Muscle of leg (tissue), 11 donors: ENCODE measurements around the gene XRN2. TPM values are rescaled to one million over a fixed set of nuclear protein-coding genes. Genes with fewer than 3 reads are reported as not detected.
A peak's percentile ranks its signal among the peaks of the same experiment; 100 is the strongest.
"Not testable (repeated sequence)": the region's sequence is repeated elsewhere in the genome, so short reads cannot be mapped to it uniquely, and the experiment has no call there.

Source experiments
- DNase-seq: peaks from one replicate; pipeline ENCODE4 v3.0.0; 2013
- H3K27ac ChIP-seq: one replicate; pipeline ENCODE4 v1.5.1; 2013; ENCODE audit warnings: mild to moderate bottlenecking, low read length, control low read depth
- H3K27me3 ChIP-seq: one replicate; pipeline ENCODE4 v1.6.1; 2013; ENCODE audit warnings: low read length; ENCODE audit not compliant: control insufficient read depth, insufficient read depth
- H3K36me3 ChIP-seq: one replicate; pipeline ENCODE4 v1.6.1; 2013; ENCODE audit warnings: low read length; ENCODE audit not compliant: control insufficient read depth, insufficient read depth
- H3K4me1 ChIP-seq: one replicate; pipeline ENCODE4 v1.6.1; 2013; ENCODE audit warnings: low read length; ENCODE audit not compliant: control insufficient read depth, insufficient read depth
- H3K4me3 ChIP-seq: one replicate; pipeline ENCODE4 v1.5.1; 2013; ENCODE audit warnings: low read length, control low read depth
- H3K9me3 ChIP-seq: replicated peaks from 2 replicates; pipeline ENCODE4 v1.6.1; 2013; ENCODE audit warnings: low read depth, low read length; ENCODE audit not compliant: control insufficient read depth
- WGBS: methylation state at CpG from one replicate; pipeline ENCODE4 v1.1.5; 2013; ENCODE audit warnings: missing lambda C conversion rate; ENCODE audit not compliant: insufficient coverage; 5-methylcytosine and 5-hydroxymethylcytosine counted together
- polyA plus RNA-seq, 8 donors: library from polyadenylated mRNA; unstranded; fragments of 120-200 nt; gene quantifications; one replicate each; pipeline versions ENCODE4 v1.2.1 to v1.2.3, GENCODE V29; 2013; ENCODE audit warnings: inconsistent platforms in 1 of 8, low replicate concordance in 1 of 8; ENCODE audit not compliant: insufficient read length in 8 of 8, insufficient read depth in 1 of 8
- total RNA-seq: library from RNA; stranded (reverse); fragments of 120-200 nt; gene quantifications from one replicate; pipeline ENCODE4 v1.2.4, GENCODE V29; 2013

XRN2 gene
- total and polyA plus RNA-seq, 9 donors: 39.4 to 51.6 (median 46.7) TPM

DNA sequence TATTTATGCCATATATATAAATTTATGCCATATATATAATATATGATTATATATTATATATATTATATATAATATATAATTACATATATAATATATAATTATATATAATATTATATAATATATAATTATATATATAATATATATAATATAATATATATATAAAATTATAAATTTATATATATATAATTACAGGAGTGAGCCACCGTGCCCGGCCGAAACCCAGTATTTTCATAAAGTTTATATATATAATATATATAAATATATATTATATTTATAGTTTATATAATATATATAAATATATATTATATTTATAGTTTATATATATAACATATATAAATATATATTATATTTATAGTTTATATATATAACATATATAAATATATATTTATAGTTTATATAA lies 62.6 kb downstream of the XRN2 start:
- no CpG with 5 or more reads among the region's 3 CpGs for WGBS
- no peaks in the 10 kb centered on the region for H3K27me3 ChIP-seq
- no peak for DNase-seq
- H3K36me3 ChIP-seq: peaks cover 17% of the 10 kb centered on the region
- no peaks in the 10 kb centered on the region for H3K9me3 ChIP-seq
- H3K4me3 ChIP-seq: no peak overlapping the region
- H3K4me1 ChIP-seq: no peaks in the 10 kb centered on the region
- no peak overlapping the region for H3K27ac ChIP-seq

DNA sequence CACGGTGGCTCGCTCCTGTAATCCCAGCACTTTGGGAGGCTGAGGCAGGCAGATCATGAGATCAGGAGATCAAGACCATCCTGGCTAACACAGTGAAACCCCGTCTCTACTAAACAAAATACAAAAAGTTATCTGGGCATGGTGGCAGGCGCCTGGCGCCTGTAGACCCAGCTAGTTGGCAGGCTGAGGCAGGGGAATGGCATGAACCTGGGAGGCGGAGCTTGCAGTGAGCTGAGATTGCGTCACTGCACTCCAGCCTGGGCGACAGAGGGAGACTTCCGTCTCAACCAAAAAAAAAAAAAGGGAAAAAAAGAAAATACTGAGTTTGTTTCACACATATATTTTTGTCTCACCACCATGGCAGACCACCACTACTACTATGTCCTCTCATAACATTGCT lies 63.1 kb downstream of the XRN2 start:
- not testable (repeated sequence) for H3K27ac ChIP-seq, DNase-seq, H3K4me1 ChIP-seq, H3K4me3 ChIP-seq, H3K27me3 ChIP-seq, H3K9me3 ChIP-seq
- WGBS: 92% methylated on average over 2 of the region's 9 CpGs
- peaks cover 17% of the 10 kb centered on the region for H3K36me3 ChIP-seq

DNA sequence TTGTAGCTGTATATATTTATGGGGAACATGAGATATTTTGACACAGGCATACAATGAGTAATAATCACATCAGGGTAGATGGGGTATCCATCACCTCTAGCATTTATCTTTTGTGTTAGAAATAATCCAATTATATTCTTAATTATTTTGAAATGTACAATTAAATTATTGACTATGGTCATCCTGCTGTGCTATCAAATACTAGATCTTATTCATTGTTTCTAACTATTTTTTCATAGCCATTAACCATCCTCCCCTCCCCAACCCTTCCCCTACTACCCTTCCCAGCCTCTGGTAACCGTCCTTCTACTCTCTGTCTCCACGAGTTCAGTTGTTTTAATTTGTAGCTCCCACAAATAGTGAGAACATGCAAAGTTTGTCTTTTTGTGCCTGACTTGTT lies 65.7 kb downstream of the XRN2 start:
- WGBS: 0% methylated on average over 1 of the region's 2 CpGs
- Histone ChIP-seq H3K27ac (no peak overlapping the region), H3K36me3 (peaks cover 5% of the 10 kb centered on the region)

DNA sequence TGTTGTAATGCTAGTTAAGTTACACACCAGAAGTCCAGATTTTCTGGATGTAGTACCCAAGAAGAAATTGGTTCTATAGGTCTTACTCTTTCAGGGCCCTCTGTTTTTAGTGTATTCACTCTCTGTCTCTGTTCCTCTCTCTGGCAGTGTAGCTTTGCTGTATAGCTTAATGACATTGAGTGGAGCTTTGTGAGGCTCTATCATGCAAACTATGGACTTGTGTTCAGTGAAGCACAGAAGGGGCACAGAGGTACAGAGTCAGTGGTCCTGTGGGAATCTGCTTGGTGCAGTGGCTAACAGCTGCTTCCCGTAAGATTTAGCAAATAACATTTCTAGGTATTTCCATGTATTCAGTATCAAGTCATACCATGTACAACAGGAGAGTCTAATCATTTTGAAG lies 68.1 kb downstream of the XRN2 start:
- Histone ChIP-seq H3K9me3 (no peaks in the 10 kb centered on the region), H3K36me3 (peaks cover 4% of the 10 kb centered on the region), H3K4me3 (no peak overlapping the region), H3K27ac (no peak overlapping the region), H3K4me1 (no peaks in the 10 kb centered on the region), H3K27me3 (no peaks in the 10 kb centered on the region)
- no peak for DNase-seq
- WGBS: no CpG with 5 or more reads among the region's 1 CpG

More for the DNA sequence above, 65.7 kb downstream of the XRN2 start:
- Histone ChIP-seq H3K4me1 (no peaks in the 10 kb centered on the region), H3K4me3 (no peak overlapping the region), H3K9me3 (no peaks in the 10 kb centered on the region), H3K27me3 (no peaks in the 10 kb centered on the region)
- no peak for DNase-seq

DNA sequence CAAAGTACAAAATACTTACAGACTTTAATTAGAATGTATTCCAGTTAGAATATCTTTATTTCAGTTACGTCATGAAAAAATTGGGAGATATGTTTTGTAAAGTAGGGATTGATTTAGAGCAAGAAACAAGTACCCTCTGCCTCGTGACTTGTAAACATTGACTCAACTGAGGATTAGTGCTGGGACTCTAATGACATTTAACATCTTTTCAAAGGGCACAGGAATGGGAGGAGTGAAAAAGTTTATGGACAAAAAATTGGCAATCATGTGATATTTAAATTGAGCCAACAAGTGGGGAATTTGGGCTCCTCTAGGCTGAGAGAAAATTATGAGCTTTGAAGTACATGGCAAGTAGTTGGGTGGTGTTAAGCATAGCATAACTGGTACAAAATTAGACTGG lies 68.9 kb downstream of the XRN2 start:
- no peak for DNase-seq
- Histone ChIP-seq H3K27me3 (no peaks in the 10 kb centered on the region), H3K9me3 (no peaks in the 10 kb centered on the region), H3K27ac (no peak overlapping the region), H3K4me1 (no peaks in the 10 kb centered on the region), H3K36me3 (peaks cover 7% of the 10 kb centered on the region), H3K4me3 (no peak overlapping the region)
- WGBS: 92% methylated on average over 1 of the region's 2 CpGs

DNA sequence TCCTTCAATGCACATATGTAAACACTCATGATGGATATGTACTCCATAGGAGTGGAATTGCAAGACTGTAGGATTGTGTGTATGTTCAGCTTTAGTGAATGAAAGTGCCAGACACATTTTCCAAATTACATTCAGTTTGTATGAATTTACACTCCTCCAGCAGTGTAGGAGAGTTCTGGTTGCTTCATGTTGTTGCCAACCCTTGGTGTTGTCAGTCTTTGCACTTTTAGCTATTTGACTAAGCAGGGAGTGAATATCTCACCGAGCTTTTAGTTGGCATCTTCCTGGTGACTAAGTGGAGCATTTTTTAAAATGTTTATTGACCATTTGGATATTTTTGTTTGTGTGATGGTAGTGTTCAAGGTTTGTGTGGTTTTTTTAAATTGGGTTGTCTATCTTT lies 70.3 kb downstream of the XRN2 start:
- H3K36me3 ChIP-seq: peaks cover 8% of the 10 kb centered on the region
- H3K4me3 ChIP-seq: no peak overlapping the region
- no peaks in the 10 kb centered on the region for H3K4me1 ChIP-seq
- no peak overlapping the region for H3K27ac ChIP-seq
- no peaks in the 10 kb centered on the region for H3K27me3 ChIP-seq
- no peaks in the 10 kb centered on the region for H3K9me3 ChIP-seq
- no CpG with 5 or more reads among the region's 1 CpG for WGBS
- no peak for DNase-seq

DNA sequence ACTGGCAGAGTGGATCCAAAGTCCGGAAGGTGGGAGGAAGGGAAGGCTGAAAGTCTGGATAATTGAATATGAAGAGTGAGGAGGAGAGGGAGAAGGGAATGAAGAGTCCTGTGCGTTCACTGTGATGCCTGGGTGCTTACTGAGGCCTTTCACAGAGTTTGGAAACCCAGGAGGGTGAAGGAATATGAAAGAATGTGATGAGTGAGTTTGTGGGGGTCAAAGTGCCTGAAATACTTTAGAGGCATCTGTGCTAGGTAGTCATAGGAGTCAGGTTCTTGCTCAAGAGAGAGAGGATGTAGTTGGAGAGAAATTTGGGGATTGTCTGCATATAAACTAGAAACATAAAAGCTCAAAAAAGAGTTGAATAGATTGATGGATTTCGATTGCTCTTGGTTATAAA lies 73.5 kb downstream of the XRN2 start:
- Histone ChIP-seq H3K27me3 (no peaks in the 10 kb centered on the region), H3K4me3 (no peak overlapping the region), H3K27ac (no peak overlapping the region), H3K9me3 (no peaks in the 10 kb centered on the region), H3K36me3 (peaks cover 8% of the 10 kb centered on the region), H3K4me1 (no peaks in the 10 kb centered on the region)
- 94% methylated on average over 2 of the region's 3 CpGs for WGBS
- no peak for DNase-seq

DNA sequence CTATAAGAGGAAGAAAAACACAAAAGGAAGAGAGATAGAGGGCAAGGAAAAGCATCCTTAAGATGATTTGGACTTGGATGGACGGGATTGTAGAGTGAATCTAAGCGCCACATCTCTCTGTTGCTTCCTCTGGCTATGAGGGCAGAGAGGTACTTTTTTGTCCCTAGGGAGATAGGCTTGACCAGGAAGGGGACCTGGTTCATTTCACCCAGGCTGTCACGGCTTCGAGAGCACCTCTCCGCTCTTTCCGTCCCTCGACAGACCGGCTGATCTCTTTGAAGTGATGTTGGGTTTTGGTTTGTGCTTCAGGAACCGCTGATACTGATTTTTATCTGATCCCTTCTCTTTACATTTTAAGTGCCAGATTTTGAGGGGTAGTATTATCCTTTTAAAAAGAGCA lies 74.6 kb downstream of the XRN2 start:
- Histone ChIP-seq H3K36me3 (peaks cover 11% of the 10 kb centered on the region), H3K9me3 (no peaks in the 10 kb centered on the region), H3K27me3 (no peaks in the 10 kb centered on the region), H3K4me3 (no peak overlapping the region), H3K4me1 (no peaks in the 10 kb centered on the region), H3K27ac (no peak overlapping the region)
- no peak for DNase-seq
- 100% methylated on average over 1 of the region's 9 CpGs for WGBS

DNA sequence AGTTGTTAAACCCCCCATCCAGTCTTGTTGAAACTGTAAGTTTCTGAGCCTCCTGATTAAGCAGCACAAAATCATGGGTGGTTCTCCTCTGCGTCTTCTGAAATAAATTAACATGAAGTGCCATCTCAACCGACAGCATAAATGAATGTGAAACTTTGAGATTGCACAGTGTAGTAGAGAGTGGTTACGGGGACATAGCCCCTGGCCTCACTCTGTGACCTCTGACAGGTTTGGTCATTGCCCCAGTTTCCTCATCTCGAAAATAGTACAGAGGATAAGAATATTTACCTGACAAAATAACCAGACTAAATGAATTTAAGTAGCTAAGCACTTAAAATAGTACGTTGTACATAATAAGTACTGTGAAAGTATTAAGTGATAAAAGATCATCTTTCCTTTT lies 75.1 kb downstream of the XRN2 start:
- Histone ChIP-seq H3K4me3 (no peak overlapping the region), H3K4me1 (no peaks in the 10 kb centered on the region), H3K36me3 (peaks cover 11% of the 10 kb centered on the region), H3K27ac (no peak overlapping the region), H3K27me3 (no peaks in the 10 kb centered on the region), H3K9me3 (no peaks in the 10 kb centered on the region)
- no peak for DNase-seq
- WGBS: 100% methylated on average over 1 of the region's 5 CpGs

DNA sequence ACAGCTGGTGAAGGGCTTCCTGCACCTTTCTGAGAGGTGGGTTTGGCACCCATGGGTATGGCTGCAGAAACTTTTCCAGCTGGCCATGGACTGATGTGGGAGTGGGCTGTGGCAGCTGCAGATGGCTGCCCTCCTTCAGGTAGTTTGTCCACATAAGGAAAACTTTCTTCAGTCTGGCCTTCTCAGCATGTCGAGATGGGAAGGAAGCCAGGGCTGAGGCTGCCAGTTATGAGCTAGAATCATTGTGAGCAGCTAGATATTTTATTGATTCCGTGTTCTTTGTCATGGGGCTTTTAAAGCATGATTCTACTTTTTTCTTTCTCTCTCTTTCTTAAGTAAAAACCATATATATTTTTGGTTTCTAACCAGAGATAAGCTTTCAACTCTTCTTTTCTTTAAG lies 77.6 kb downstream of the XRN2 start:
- peak; percentile 16 for DNase-seq
- WGBS: no CpG with 5 or more reads among the region's 2 CpGs
- no peak overlapping the region for H3K27ac ChIP-seq

DNA sequence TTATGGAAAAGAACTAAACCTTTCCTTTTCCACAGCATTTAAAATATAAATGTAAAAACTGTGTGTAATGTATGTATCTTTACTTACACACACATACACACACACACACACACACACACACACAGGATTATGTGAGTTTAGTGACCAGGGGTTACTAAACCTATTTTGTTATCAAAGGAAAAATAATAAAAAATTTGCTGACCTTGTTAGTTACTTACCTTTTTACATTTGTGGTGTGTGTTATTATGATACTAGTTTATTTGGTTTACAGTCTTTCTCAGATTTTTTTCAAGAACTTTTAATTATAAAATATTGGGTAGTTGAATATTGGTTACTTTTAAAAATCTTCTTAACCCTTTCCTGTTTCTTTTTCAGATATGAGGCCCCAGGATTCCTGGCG lies 78.5 kb downstream of the XRN2 start:
- no peak for DNase-seq
- no peak overlapping the region for H3K4me3 ChIP-seq
- no peaks in the 10 kb centered on the region for H3K4me1 ChIP-seq
- H3K27me3 ChIP-seq: no peaks in the 10 kb centered on the region
- H3K9me3 ChIP-seq: no peaks in the 10 kb centered on the region
- no peak overlapping the region for H3K27ac ChIP-seq
- peaks cover 10% of the 10 kb centered on the region for H3K36me3 ChIP-seq
- WGBS: no CpG with 5 or more reads among the region's 1 CpG

More for the DNA sequence above, 77.6 kb downstream of the XRN2 start:
- H3K4me1 ChIP-seq: no peaks in the 10 kb centered on the region
- no peaks in the 10 kb centered on the region for H3K27me3 ChIP-seq
- peaks cover 13% of the 10 kb centered on the region for H3K36me3 ChIP-seq
- no peak overlapping the region for H3K4me3 ChIP-seq
- no peaks in the 10 kb centered on the region for H3K9me3 ChIP-seq
